K562 (cell line): ENCODE results near the gene CHPF2. TPM values are rescaled to one million over a fixed set of nuclear protein-coding genes. Genes with fewer than 3 reads are reported as not detected.

Experiments
- EP300 ChIP-seq: IDR thresholded peaks from 2 replicates; pipeline ENCODE4 v1.6.1; 2012; ENCODE audit warnings: low read length, improper control_type of control experiment
- GATAD2B ChIP-seq: fragments of 450-650 bp; IDR thresholded peaks from 2 replicates; pipeline ENCODE4 v1.6.1; 2017; ENCODE audit warnings: mild to moderate bottlenecking, borderline replicate concordance
- GTF2A2 ChIP-seq: IDR thresholded peaks from 2 replicates; pipeline ENCODE4 v1.6.1; 2016; ENCODE audit warnings: mild to moderate bottlenecking, missing genetic modification characterization, missing compliant biosample characterization
- NELFE ChIP-seq: IDR thresholded peaks from 2 replicates; pipeline ENCODE4 v1.6.1; 2011; ENCODE audit warnings: mild to moderate bottlenecking; ENCODE audit not compliant: insufficient read depth, insufficient read length
- NR2F6 ChIP-seq: fragments of 450-650 bp; formaldehyde crosslinking; IDR thresholded peaks from 2 replicates; pipeline ENCODE4 v1.4.0; 2020; ENCODE audit warnings: mild to moderate bottlenecking
- PHB2 ChIP-seq: fragments of 450-650 bp; IDR thresholded peaks from 2 replicates; pipeline ENCODE4 v1.6.1; 2017; ENCODE audit warnings: low read depth
- RUNX1 ChIP-seq: sonication (generic); IDR thresholded peaks from 2 replicates; pipeline ENCODE4 v1.6.1; 2016; ENCODE audit warnings: antibody characterized with exemption, low read depth
- SP1 ChIP-seq: sonication (generic); formaldehyde crosslinking; IDR thresholded peaks from 2 replicates; pipeline ENCODE4 v1.8.1; 2022; ENCODE audit warnings: mild to moderate bottlenecking, missing genetic modification reagents
- SRF ChIP-seq, 2 experiments: fragments of 250-450, 450-650 bp in 1 of 2; sonication (Bioruptor Pico) in 1 of 2; sonication (generic) in 1 of 2; formaldehyde crosslinking; IDR thresholded peaks; 2 replicates each; pipeline versions ENCODE4 v1.5.0 to v1.5.1; 2020 to 2022; ENCODE audit warnings: mild to moderate bottlenecking in 1 of 2, missing genetic modification reagents in 1 of 2
- SRSF9 ChIP-seq: fragments of 200-400 bp; formaldehyde crosslinking; IDR thresholded peaks from 2 replicates; pipeline ENCODE4 v1.6.1; 2017; ENCODE audit warnings: low read depth, low read length, borderline replicate concordance
- TAF15 ChIP-seq: fragments of 200-400 bp; formaldehyde crosslinking; IDR thresholded peaks from 2 replicates; pipeline ENCODE4 v1.6.1; 2017; ENCODE audit warnings: mild to moderate bottlenecking, low read depth, low read length, moderate library complexity
- THRAP3 ChIP-seq: fragments of 450-650 bp; IDR thresholded peaks from 2 replicates; pipeline ENCODE4 v1.6.1; 2016; ENCODE audit warnings: mild to moderate bottlenecking, inconsistent platforms, borderline replicate concordance
- ZNF511 ChIP-seq: sonication (generic); formaldehyde crosslinking; IDR thresholded peaks from 2 replicates; pipeline ENCODE4 v1.8.0; 2022; ENCODE audit warnings: mild to moderate bottlenecking, missing genetic modification reagents
- ZNF77 ChIP-seq: fragments of 250-450 bp; sonication (Bioruptor Pico); IDR thresholded peaks from 2 replicates; pipeline ENCODE4 v1.5.0; 2020
- polyA plus RNA-seq, 8 experiments: library from polyadenylated mRNA; depleted of rRNA in 4 of 8; stranded (reverse) in 5 of 8; unstranded in 3 of 8; fragments of >200 nt; fragmentation: Nextera tagmentation in 2 of 8; fragmentation: Illumina TruSeq in 1 of 8; extraction: Ambion mirVana in 2 of 8; extraction: Trizol in 1 of 8; gene quantifications; 2 replicates each; pipeline versions ENCODE4 v1.2.1 to v1.2.3, GENCODE V29; 2011 to 2014; ENCODE audit warnings: inconsistent platforms in 1 of 8, missing spikeins in 1 of 8
- total RNA-seq, 7 experiments: library from RNA; depleted of rRNA in 6 of 7; stranded (reverse); fragments of >200 nt in 6 of 7; fragmentation: Illumina TruSeq in 2 of 7; extraction: Trizol in 2 of 7; gene quantifications; 2 replicates each; pipeline versions ENCODE4 v1.2.1 to v1.2.3, GENCODE V29; 2011 to 2021; ENCODE audit warnings: low replicate concordance in 1 of 7
- TF ChIP-seq, protein P1 (sequence below), 2 experiments: fragments of 250-450 bp in 1 of 2; fragments of 450-650 bp in 1 of 2; sonication (Bioruptor Pico) in 1 of 2; IDR thresholded peaks; 2 replicates each; pipeline versions ENCODE4 v1.6.1 to v1.8.0; 2016 to 2021; ENCODE audit warnings: mild to moderate bottlenecking in 2 of 2, moderate library complexity in 2 of 2, missing compliant biosample characterization in 1 of 2, missing genetic modification characterization in 1 of 2
- TF ChIP-seq, protein P2 (sequence below), 2 experiments: fragments of 200-800 bp in 1 of 2; sonication (Bioruptor generic) in 1 of 2; sonication (generic) in 1 of 2; formaldehyde crosslinking in 1 of 2; IDR thresholded peaks in 1 of 2; conservative IDR thresholded peaks in 1 of 2; 2 replicates each; pipeline versions ENCODE4 v1.5.0 to v1.6.1; 2016 to 2020; ENCODE audit warnings: missing compliant biosample characterization in 1 of 2, missing genetic modification characterization in 1 of 2, missing genetic modification reagents in 1 of 2
- TF ChIP-seq, protein P3 (sequence below): fragments of 250-450 bp; sonication (Bioruptor Pico); IDR thresholded peaks from 2 replicates; pipeline ENCODE4 v1.4.0; 2020
- TF ChIP-seq, protein P4 (sequence below): sonication (generic); formaldehyde crosslinking; IDR thresholded peaks from 2 replicates; pipeline ENCODE4 v1.8.0; 2022; ENCODE audit warnings: mild to moderate bottlenecking, missing genetic modification reagents

Gene CHPF2
- total and polyA plus RNA-seq, 9 of the 15 experiments (the other 6 are each of a cell fraction or from before 2014, with no cell fraction given) = 0.08 to 32.8 (median 10.5) TPM

- no peak for TF ChIP-seq GTF2A2 (tag)
- TF ChIP-seq, protein P1, sequence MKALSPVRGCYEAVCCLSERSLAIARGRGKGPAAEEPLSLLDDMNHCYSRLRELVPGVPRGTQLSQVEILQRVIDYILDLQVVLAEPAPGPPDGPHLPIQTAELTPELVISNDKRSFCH (CRISPR knock-in tag; IDR thresholded peaks at IDR 0.05) = no peak
- TF ChIP-seq, protein P1 (tag; IDR thresholded peaks at IDR 0.05) = no peak
- TF ChIP-seq SP1 (CRISPR knock-in tag) = peak; percentile 37; the same call in 1 of the 2 replicates
- TF ChIP-seq NR2F6 = no peak
- no peak for TF ChIP-seq THRAP3
- TF ChIP-seq ZNF511 (CRISPR knock-in tag) = no peak
- TF ChIP-seq SRSF9 = no peak
- no peak for TF ChIP-seq TAF15
- TF ChIP-seq GATAD2B = peak; percentile 88
- TF ChIP-seq RUNX1 = no peak
- 0 out of 4 replicates have a peak, but pooled peaks of 1 of the 2 experiments have one; percentile 33 for TF ChIP-seq SRF (CRISPR knock-in tag; IDR thresholded peaks at IDR 0.05)
- TF ChIP-seq, protein P2, sequence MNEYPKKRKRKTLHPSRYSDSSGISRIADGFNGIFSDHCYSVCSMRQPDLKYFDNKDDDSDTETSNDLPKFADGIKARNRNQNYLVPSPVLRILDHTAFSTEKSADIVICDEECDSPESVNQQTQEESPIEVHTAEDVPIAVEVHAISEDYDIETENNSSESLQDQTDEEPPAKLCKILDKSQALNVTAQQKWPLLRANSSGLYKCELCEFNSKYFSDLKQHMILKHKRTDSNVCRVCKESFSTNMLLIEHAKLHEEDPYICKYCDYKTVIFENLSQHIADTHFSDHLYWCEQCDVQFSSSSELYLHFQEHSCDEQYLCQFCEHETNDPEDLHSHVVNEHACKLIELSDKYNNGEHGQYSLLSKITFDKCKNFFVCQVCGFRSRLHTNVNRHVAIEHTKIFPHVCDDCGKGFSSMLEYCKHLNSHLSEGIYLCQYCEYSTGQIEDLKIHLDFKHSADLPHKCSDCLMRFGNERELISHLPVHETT (CRISPR knock-in tag; conservative IDR thresholded peaks at IDR 0.05 in 1 of 2, IDR thresholded peaks at IDR 0.05 in 1 of 2) = no peak
- TF ChIP-seq, protein P3, sequence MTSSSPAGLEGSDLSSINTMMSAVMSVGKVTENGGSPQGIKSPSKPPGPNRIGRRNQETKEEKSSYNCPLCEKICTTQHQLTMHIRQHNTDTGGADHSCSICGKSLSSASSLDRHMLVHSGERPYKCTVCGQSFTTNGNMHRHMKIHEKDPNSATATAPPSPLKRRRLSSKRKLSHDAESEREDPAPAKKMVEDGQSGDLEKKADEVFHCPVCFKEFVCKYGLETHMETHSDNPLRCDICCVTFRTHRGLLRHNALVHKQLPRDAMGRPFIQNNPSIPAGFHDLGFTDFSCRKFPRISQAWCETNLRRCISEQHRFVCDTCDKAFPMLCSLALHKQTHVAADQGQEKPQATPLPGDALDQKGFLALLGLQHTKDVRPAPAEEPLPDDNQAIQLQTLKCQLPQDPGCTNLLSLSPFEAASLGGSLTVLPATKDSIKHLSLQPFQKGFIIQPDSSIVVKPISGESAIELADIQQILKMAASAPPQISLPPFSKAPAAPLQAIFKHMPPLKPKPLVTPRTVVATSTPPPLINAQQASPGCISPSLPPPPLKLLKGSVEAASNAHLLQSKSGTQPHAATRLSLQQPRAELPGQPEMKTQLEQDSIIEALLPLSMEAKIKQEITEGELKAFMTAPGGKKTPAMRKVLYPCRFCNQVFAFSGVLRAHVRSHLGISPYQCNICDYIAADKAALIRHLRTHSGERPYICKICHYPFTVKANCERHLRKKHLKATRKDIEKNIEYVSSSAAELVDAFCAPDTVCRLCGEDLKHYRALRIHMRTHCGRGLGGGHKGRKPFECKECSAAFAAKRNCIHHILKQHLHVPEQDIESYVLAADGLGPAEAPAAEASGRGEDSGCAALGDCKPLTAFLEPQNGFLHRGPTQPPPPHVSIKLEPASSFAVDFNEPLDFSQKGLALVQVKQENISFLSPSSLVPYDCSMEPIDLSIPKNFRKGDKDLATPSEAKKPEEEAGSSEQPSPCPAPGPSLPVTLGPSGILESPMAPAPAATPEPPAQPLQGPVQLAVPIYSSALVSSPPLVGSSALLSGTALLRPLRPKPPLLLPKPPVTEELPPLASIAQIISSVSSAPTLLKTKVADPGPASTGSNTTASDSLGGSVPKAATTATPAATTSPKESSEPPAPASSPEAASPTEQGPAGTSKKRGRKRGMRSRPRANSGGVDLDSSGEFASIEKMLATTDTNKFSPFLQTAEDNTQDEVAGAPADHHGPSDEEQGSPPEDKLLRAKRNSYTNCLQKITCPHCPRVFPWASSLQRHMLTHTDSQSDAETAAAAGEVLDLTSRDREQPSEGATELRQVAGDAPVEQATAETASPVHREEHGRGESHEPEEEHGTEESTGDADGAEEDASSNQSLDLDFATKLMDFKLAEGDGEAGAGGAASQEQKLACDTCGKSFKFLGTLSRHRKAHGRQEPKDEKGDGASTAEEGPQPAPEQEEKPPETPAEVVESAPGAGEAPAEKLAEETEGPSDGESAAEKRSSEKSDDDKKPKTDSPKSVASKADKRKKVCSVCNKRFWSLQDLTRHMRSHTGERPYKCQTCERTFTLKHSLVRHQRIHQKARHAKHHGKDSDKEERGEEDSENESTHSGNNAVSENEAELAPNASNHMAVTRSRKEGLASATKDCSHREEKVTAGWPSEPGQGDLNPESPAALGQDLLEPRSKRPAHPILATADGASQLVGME (CRISPR knock-in tag) = no peak
- no peak for TF ChIP-seq NELFE
- TF ChIP-seq, protein P4, sequence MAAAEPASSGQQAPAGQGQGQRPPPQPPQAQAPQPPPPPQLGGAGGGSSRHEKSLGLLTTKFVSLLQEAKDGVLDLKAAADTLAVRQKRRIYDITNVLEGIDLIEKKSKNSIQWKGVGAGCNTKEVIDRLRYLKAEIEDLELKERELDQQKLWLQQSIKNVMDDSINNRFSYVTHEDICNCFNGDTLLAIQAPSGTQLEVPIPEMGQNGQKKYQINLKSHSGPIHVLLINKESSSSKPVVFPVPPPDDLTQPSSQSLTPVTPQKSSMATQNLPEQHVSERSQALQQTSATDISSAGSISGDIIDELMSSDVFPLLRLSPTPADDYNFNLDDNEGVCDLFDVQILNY (CRISPR knock-in tag) = no peak
- no peak for TF ChIP-seq EP300
- no peak for TF ChIP-seq ZNF77 (CRISPR knock-in tag)
- no peak for TF ChIP-seq PHB2
These were observed 13.2 kb downstream of the CHPF2 start (continued) for GRCh38 chr7:151245360-151246101.
